ENCODE data around the gene SEC14L1.
"Not testable (repeated sequence)": the region's sequence is repeated elsewhere in the genome, so short reads cannot be mapped to it uniquely, and the experiment has no call there.

The SEC14L1 gene

DNA sequence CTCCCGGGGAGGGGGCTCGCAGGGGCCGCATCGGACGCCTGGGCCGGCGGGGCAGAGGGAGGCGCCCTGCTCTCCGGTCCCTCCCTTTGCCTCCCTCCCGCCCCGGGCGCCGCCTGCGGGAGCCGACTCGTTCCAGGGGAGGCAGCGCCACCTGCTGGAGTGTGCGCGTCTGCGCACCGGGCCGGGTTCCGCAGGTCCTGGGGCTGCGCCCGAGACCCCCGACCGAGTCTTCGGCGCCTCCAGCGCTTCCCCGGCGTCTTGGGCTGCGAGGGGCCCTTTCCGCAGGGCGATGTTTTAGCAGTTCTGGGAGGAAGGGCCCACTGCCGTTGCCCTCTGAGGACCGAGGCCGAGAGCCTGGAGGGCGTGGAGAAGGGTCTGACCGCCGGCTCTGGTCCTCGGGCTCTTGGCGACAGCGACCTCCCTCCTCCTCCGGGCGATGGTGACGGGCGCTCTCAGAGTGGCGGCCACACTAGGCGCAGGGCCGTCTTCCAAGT, 106.3 kb downstream of the SEC14L1 start:
- TF ChIP-seq MYC (IDR thresholded peaks at IDR 0.05; ENCODE audit: low read depth, low read length) (no peak), POLR2A (IDR thresholded peaks at IDR 0.05; ENCODE audit: extremely low read depth, insufficient read length) (no peak), CTCF (IDR thresholded peaks at IDR 0.05; ENCODE audit: low read depth, low read length) (peak; percentile 72)
- TF ChIP-seq, protein P1, sequence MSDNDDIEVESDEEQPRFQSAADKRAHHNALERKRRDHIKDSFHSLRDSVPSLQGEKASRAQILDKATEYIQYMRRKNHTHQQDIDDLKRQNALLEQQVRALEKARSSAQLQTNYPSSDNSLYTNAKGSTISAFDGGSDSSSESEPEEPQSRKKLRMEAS (IDR thresholded peaks at IDR 0.05; ENCODE audit: low read depth, low read length) = no peak
- no peak overlapping the region for H3K4me3 ChIP-seq (ENCODE audit: low read depth, low read length)

DNA sequence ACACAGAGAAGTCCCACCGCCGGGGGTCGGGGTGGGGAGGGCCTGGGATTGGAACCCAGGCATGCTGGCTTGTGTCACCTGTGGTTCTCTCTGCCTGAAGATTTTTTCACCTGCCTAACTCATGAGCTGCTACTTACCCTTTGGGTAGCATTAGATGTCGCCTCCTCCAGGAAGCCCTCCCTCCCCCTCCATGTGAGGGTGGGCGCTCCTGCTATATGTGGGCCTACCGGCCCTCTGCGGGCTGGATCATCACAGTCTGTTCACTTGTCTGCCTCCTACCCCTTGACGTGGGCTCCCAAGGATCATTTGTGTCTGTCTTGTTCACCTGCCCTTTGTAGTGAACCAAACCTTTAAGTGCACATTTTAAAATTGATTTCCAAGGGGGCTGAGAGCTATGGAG, 106.8 kb downstream of the SEC14L1 start:
- H3K4me3 ChIP-seq (ENCODE audit: low read depth, low read length) = no peak overlapping the region
- no peak for DNase-seq (ENCODE audit: low read depth)
- TF ChIP-seq POLR2A (IDR thresholded peaks at IDR 0.05; ENCODE audit: extremely low read depth, insufficient read length) (no peak), CTCF (IDR thresholded peaks at IDR 0.05; ENCODE audit: low read depth, low read length) (no peak), MYC (IDR thresholded peaks at IDR 0.05; ENCODE audit: low read depth, low read length) (no peak)
- TF ChIP-seq, protein P1 (IDR thresholded peaks at IDR 0.05; ENCODE audit: low read depth, low read length) = no peak

More for the DNA sequence above, 106.3 kb downstream of the SEC14L1 start:
- DNase-seq (ENCODE audit: low read depth) = peak; percentile 79

GRCh38 chr17:77248216-77249114, 107.7 kb downstream of the SEC14L1 start:
- no peak for TF ChIP-seq MYC (IDR thresholded peaks at IDR 0.05; ENCODE audit: low read depth, low read length)
- TF ChIP-seq POLR2A (IDR thresholded peaks at IDR 0.05; ENCODE audit: extremely low read depth, insufficient read length) = no peak
- TF ChIP-seq CTCF (IDR thresholded peaks at IDR 0.05; ENCODE audit: low read depth, low read length) = no peak
- TF ChIP-seq, protein P1 (IDR thresholded peaks at IDR 0.05; ENCODE audit: low read depth, low read length) = no peak
- no peak for DNase-seq (ENCODE audit: low read depth)
- H3K4me3 ChIP-seq (ENCODE audit: low read depth, low read length) = no peak overlapping the region

DNA sequence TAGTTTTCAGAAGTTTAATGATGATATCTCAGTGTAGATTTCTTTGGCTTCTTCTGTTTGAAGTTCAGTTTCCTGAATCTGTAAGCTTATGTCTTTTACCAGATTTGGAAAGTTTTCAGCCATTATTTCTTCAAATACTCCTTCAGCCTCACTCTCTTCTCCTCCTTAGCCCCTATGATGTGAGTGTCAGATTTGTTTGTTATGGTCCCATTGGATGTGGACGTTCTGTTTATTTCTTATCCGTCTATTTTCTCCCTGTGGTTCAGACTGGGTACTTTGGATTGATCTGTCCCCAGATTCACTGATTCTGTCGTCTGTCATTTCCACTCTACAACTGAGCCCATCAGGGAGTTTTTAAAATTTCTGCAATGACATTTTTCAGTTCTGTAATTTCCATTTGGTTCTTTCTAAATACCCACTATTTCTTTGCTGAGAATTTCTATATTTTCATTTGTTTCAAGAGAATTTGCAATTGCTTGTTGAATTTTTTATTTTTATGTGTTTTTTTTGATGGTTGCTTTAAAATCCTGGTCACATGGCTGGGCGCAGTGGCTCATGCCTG, 110.9 kb downstream of the SEC14L1 start:
- no peak for TF ChIP-seq POLR2A (IDR thresholded peaks at IDR 0.05; ENCODE audit: extremely low read depth, insufficient read length)
- DNase-seq (ENCODE audit: low read depth) = no peak

GRCh38 chr17:77252306-77252705, 111.5 kb downstream of the SEC14L1 start:
- H3K4me3 ChIP-seq (ENCODE audit: low read depth, low read length); DNase-seq (ENCODE audit: low read depth): not testable (repeated sequence)

More for the DNA sequence above, 110.9 kb downstream of the SEC14L1 start:
- H3K4me3 ChIP-seq (ENCODE audit: low read depth, low read length) = no peak overlapping the region

DNA sequence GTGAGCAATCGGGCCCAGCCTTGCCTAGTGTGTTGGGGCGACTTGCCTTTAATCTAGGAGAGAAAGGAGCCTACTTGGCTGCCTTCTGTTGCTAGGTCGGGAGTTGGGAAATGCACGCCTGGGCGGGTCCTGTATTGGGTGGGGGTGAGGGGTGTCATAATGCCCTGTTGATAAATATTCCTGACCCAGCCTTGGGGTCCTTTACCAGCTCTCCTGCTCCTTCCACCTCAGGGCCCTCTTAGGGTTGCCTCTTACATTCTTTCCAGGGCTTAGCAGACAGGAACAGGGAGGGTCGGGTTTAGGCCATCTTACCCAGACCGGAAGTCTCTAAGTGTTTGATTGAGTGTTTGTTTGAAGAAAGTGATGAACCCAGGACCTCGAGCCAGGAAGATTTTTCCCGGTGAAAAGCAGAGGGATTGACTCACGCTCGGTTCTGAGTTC, 112.9 kb downstream of the SEC14L1 start:
- no peak overlapping the region for H3K4me3 ChIP-seq (ENCODE audit: low read depth, low read length)
- TF ChIP-seq POLR2A (IDR thresholded peaks at IDR 0.05; ENCODE audit: extremely low read depth, insufficient read length) = no peak
- no peak for TF ChIP-seq CTCF (IDR thresholded peaks at IDR 0.05; ENCODE audit: low read depth, low read length)
- TF ChIP-seq, protein P1 (IDR thresholded peaks at IDR 0.05; ENCODE audit: low read depth, low read length) = no peak
- TF ChIP-seq MYC (IDR thresholded peaks at IDR 0.05; ENCODE audit: low read depth, low read length) = no peak
- no peak for DNase-seq (ENCODE audit: low read depth)

Measured in NB4 (cell line).